Activated CD8-positive, alpha-beta T cell treated with anti-CD3 and anti-CD28 coated beads for 36 hours (primary cell): ENCODE results near the gene UBASH3A. TPM values are rescaled to one million over a fixed set of nuclear protein-coding genes. Genes with fewer than 3 reads are reported as not detected.
"Not testable (repeated sequence)": the region's sequence is repeated elsewhere in the genome, so short reads cannot be mapped to it uniquely, and the experiment has no call there.

Source experiments
- ATAC-seq: fragments of 200-7000 bp; cut with Tn5 transposase; one replicate; pipeline ENCODE4 v1.10.0; 2021; ENCODE audit warnings: mild to moderate bottlenecking, moderate library complexity
- CTCF ChIA-PET: fragments of 350-600 bp; sonication (Branson Sonifier 250); formaldehyde crosslinking; loops from one replicate; lab custom pipeline; 2021; ENCODE audit warnings: antibody characterized with exemption; lab: Charles Lee
- POLR2A ChIA-PET: fragments of 350-600 bp; sonication (Branson Sonifier 250); formaldehyde crosslinking; loops from one replicate; lab custom pipeline; 2021; ENCODE audit warnings: antibody characterized with exemption; lab: Charles Lee
- DNase-seq: peaks from one replicate; pipeline ENCODE4 v3.0.0-alpha.2; 2020
- H3K27ac Mint-ChIP-seq: one replicate; pipeline ENCODE4 v1.8.0; 2021; ENCODE audit warnings: mild to moderate bottlenecking, mixed read lengths
- H3K27me3 Mint-ChIP-seq: one replicate; pipeline ENCODE4 v1.8.0; 2021; ENCODE audit warnings: mixed read lengths
- H3K36me3 Mint-ChIP-seq: one replicate; pipeline ENCODE4 v1.8.0; 2021; ENCODE audit warnings: low read depth, mixed read lengths
- H3K4me1 Mint-ChIP-seq: one replicate; pipeline ENCODE4 v1.8.0; 2021; ENCODE audit warnings: low read depth, mixed read lengths
- H3K4me3 Mint-ChIP-seq: one replicate; pipeline ENCODE4 v1.8.0; 2021; ENCODE audit warnings: mild to moderate bottlenecking, moderate library complexity, mixed read lengths
- H3K9me3 Mint-ChIP-seq: one replicate; pipeline ENCODE4 v1.8.0; 2021; ENCODE audit warnings: mixed read lengths
- intact Hi-C: fragments of 100-400 bp; cut with micrococcal nuclease; formaldehyde crosslinking; loops from one replicate; pipeline ENCODE4 v1.10.0; 2022
- total RNA-seq, 2 experiments: library from RNA; stranded (reverse); gene quantifications; one replicate each; pipeline ENCODE4 v1.2.3, GENCODE V29; 2021
- TF ChIP-seq, protein P1 (sequence below): fragments of 200-600 bp; IDR thresholded peaks from one replicate; pipeline ENCODE4 v1.8.0; 2022; ENCODE audit warnings: antibody characterized with exemption, mild to moderate bottlenecking

The UBASH3A gene
- total RNA-seq, 2 experiments from 2014 or later, result 48.7 to 52.9 TPM

DNA sequence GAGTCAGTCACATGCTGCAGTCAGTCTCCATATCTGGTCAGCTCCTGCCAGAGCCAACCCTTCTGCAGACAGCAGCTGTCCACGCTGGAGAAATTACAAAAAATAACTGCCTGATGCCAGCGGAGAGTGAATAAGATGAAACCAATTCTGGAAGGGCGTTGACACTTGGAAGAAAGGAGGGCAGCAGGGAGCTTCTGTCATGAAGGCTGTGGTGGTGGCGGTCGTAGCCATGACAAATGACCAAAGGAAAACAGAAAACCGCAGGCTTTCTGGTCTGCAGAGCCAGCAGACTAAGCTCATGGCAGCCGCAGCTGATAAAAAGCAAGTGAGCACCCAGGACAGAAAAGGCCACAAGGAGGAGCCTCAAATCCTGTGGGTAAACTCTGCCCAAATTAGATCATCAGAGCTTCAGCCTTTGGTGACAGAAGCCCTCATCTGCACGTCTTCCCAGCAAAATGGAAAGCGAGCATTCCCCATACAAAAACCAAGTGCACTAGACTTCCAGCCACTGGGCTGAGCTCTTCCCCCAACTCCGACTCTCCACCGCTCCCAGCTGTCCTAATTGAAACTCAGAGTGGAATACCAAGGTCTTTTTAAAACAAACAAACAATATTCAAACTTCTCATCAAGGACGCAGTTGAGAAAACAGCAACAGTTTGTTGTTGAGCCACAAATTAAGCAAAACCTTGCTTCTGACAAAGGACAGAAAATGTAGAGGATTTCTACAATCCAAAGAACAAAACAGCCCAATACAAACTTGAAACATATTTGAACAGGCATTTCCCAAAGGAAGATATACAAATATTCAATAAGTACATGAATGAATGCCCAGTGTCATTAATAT is 63.7 kb downstream of the UBASH3A start:
- ATAC-seq (no peak), DNase-seq (peak; percentile 51)
- CTCF ChIA-PET, result interaction anchor here (0.6 to 4.2 kb wide), 16 partner anchors 10 to 303 kb away, joined by 3 to 22 read pairs (median 4); partner anchors contain the start of gene RSPH1
- TF ChIP-seq, protein P1, sequence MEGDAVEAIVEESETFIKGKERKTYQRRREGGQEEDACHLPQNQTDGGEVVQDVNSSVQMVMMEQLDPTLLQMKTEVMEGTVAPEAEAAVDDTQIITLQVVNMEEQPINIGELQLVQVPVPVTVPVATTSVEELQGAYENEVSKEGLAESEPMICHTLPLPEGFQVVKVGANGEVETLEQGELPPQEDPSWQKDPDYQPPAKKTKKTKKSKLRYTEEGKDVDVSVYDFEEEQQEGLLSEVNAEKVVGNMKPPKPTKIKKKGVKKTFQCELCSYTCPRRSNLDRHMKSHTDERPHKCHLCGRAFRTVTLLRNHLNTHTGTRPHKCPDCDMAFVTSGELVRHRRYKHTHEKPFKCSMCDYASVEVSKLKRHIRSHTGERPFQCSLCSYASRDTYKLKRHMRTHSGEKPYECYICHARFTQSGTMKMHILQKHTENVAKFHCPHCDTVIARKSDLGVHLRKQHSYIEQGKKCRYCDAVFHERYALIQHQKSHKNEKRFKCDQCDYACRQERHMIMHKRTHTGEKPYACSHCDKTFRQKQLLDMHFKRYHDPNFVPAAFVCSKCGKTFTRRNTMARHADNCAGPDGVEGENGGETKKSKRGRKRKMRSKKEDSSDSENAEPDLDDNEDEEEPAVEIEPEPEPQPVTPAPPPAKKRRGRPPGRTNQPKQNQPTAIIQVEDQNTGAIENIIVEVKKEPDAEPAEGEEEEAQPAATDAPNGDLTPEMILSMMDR, result no peak
- Mint-ChIP-seq H3K36me3 (no peaks in the 10 kb centered on the region), H3K4me3 (no peak overlapping the region), H3K4me1 (peaks cover 41% of the 10 kb centered on the region), H3K27ac (no peak overlapping the region), H3K27me3 (no peaks in the 10 kb centered on the region), H3K9me3 (no peaks in the 10 kb centered on the region)
- intact Hi-C loops, result loop anchor here (5.0 kb wide), 1 partner anchor 60 kb away; no protein-coding TSS in a partner anchor
- POLR2A ChIA-PET, result interaction anchor here (1.1 kb wide), 1 partner anchor 30 kb away, joined by 3 read pairs; no protein-coding TSS in a partner anchor

DNA sequence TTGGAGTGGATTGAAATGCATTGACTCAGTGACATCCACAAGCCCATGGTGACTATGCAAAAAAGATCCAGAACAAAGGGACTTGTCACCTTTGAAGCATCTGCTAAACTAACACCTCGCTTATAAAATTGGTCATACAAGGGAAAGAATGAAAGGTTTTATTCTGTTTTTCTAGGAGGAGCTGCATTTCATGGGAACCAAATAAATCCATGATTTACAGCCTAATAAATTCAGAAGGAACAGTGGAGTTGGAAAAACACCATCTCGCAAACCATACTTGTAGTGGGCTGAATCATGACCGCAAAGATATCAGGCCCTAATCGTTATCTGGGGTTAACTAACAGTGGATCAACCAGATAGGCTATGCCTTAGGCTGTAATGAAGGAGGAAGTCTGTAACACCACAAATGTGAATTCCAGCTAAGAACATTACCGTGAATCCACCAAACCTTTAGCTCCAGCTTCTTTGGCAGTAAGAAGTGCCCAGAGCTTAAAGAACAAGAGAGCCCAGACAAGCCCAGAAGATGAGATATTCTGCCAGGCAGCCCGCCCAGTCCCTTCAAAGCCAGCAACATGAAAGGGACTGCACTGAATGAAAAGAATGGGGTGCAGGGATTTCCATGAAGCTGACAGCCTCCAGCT is 64.9 kb downstream of the UBASH3A start:
- no peak overlapping the region for H3K27ac Mint-ChIP-seq
- TF ChIP-seq, protein P1, result no peak
- ATAC-seq, result no peak
- no peak overlapping the region for H3K4me3 Mint-ChIP-seq
- intact Hi-C loops, result loop anchor here (5.0 kb wide), 1 partner anchor 59 kb away; no protein-coding TSS in a partner anchor
- H3K27me3 Mint-ChIP-seq, result no peaks in the 10 kb centered on the region
- ChIA-PET CTCF (interaction anchor here (0.8 to 4.2 kb wide), 5 partner anchors 18 to 158 kb away, joined by 3 to 22 read pairs (median 4); no protein-coding TSS in a partner anchor), POLR2A (interaction anchor here (1.0 to 1.1 kb wide), 2 partner anchors 10 to 28 kb away, joined by 3 to 4 read pairs; no protein-coding TSS in a partner anchor)
- H3K9me3 Mint-ChIP-seq, result no peaks in the 10 kb centered on the region
- H3K36me3 Mint-ChIP-seq, result no peaks in the 10 kb centered on the region
- DNase-seq, result no peak
- peaks cover 30% of the 10 kb centered on the region for H3K4me1 Mint-ChIP-seq

DNA sequence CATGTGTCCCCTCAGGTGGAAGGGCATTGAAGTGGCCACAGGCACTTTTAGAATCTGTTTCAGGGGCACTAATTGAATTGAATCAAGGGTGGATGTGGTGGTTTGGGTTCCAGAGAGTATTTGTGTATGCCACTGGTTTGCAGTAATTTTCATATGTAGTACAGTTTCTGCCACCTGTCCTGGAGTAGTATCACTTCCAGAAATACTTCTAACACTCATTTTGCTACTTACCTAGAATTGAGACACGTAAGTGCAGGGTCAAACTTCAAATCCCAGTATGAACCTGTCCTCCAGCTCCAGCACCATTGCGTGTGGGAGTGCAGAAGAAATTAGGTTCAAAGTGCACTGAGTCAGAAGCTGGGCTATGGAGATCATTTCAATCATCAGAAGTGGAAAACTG is 65.6 kb downstream of the UBASH3A start:
- no peak for ATAC-seq
- H3K9me3 Mint-ChIP-seq, result no peaks in the 10 kb centered on the region

GRCh38 chr21:42469726-42470125 is 66.0 kb downstream of the UBASH3A start:
- H3K4me1 Mint-ChIP-seq, result peaks cover 19% of the 10 kb centered on the region
- ATAC-seq, DNase-seq, H3K4me3 Mint-ChIP-seq, H3K9me3 Mint-ChIP-seq, H3K27me3 Mint-ChIP-seq, POLR2A ChIA-PET, H3K27ac Mint-ChIP-seq, H3K36me3 Mint-ChIP-seq: not testable (repeated sequence)
- intact Hi-C loops, result loop anchor here (5.0 kb wide), 1 partner anchor 58 kb away; no protein-coding TSS in a partner anchor
- CTCF ChIA-PET, result interaction anchor here (1.5 to 2.5 kb wide), 2 partner anchors 124 to 159 kb away, joined by 3 to 7 read pairs; no protein-coding TSS in a partner anchor

More for the DNA sequence above, 65.6 kb downstream of the UBASH3A start:
- Mint-ChIP-seq H3K27ac (no peak overlapping the region), H3K36me3 (no peaks in the 10 kb centered on the region), H3K27me3 (no peaks in the 10 kb centered on the region), H3K4me3 (no peak overlapping the region), H3K4me1 (peaks cover 24% of the 10 kb centered on the region)
- POLR2A ChIA-PET, result interaction anchor here (1.0 kb wide), 1 partner anchor 9 kb away, joined by 4 read pairs; no protein-coding TSS in a partner anchor
- DNase-seq, result no peak
- CTCF ChIA-PET, result interaction anchor here (0.8 to 4.2 kb wide), 4 partner anchors 54 to 159 kb away, joined by 3 to 22 read pairs (median 5); no protein-coding TSS in a partner anchor
- intact Hi-C loops, result loop anchor here (5.0 kb wide), 1 partner anchor 58 kb away; no protein-coding TSS in a partner anchor
- TF ChIP-seq, protein P1, result no peak

DNA sequence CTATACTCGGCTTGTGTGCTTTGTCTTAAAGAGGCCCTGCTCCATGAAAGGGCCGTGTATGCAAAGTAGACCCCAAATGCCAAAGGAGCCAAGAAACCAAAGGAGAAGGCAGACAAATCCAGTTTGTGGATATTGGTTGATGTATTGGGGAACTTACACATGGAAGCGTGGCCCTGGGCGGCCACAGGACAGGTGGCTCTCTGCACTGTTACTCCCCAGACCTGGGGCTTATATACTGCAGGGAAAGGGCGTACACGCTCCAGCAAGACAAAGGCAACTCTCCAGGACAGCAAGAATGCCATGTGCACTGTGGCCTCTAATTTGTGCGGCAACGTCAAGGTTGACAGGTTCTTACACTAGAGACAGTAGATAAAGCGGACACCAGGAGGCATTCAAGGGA is 67.5 kb downstream of the UBASH3A start:
- CTCF ChIA-PET, result no interaction called here

More for the DNA sequence above, 67.5 kb downstream of the UBASH3A start:
- no peaks in the 10 kb centered on the region for H3K9me3 Mint-ChIP-seq
- H3K27ac Mint-ChIP-seq, result no peak overlapping the region
- TF ChIP-seq, protein P1, result no peak
- POLR2A ChIA-PET, result no interaction called here
- DNase-seq, result no peak
- peaks cover 7% of the 10 kb centered on the region for H3K4me1 Mint-ChIP-seq
- no peaks in the 10 kb centered on the region for H3K36me3 Mint-ChIP-seq
- no peak overlapping the region for H3K4me3 Mint-ChIP-seq
- no peak for ATAC-seq
- intact Hi-C loops, result no loop called here
- no peaks in the 10 kb centered on the region for H3K27me3 Mint-ChIP-seq
